Daoy (cell line): ENCODE measurements around the gene MT1H. TPM values are rescaled to one million over a fixed set of nuclear protein-coding genes. Genes with fewer than 3 reads are reported as not detected.
A peak's percentile ranks its signal among the peaks of the same experiment; 100 is the strongest.
"Not testable (repeated sequence)": the region's sequence is repeated elsewhere in the genome, so short reads cannot be mapped to it uniquely, and the experiment has no call there.

ENCODE experiments used
- DNase-seq: peaks from one replicate; pipeline ENCODE4 v3.0.0-alpha.2; 2015; ENCODE audit warnings: low read depth
- total RNA-seq: library from RNA; depleted of rRNA; stranded (reverse); fragments of >200 nt; shearing (Covaris generic); gene quantifications from 2 replicates; pipeline ENCODE4 v1.2.3, GENCODE V29; 2014

The MT1H gene
- total RNA-seq, 1 experiment from 2014 or later = not detected

DNA sequence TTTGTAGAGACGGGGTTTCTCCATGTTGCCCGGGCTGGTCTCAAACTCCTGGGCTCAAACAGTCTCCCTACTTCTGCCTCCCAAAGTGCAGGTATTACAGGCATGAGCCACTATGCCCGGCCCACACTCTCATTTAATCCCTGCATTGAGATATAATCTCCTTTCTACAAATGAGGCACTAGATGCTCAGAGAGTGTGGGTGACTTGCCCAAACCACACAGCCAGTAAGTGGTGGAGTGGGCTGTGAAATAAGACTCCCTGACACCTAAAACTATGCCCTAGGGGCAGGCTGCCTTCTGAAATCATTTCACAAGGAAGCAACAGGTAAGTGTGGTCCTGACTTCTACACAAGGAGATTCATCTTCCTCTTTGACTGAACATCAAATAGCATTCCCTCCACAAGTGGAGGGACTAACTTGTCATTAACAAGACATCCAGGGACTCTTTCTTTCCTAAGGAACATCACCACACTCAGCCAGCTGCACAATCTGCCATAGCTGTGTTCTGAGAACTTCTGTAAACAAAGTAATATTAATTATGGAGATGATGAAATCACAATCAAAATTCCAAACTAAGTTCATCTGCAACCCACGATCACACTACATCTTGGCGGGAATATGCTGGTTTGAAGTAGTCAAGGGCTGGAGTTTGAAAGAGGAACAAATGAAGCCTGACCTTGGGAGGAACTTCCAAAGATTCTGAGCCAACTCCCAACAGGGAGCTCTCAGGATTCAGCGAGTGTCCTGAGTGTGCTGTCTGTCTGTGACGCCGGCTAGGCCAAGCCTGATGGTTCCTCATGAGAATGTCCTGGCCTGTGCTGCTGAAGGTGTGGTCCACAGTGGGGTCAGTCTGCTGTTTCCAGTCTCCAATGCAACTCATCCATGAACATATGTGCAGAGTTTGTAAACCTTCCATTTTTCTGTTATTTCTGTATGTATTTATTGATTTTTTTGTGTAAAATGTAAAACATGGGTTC lies 4.0 kb upstream of the MT1H start:
- DNase-seq = not testable (repeated sequence)

DNA sequence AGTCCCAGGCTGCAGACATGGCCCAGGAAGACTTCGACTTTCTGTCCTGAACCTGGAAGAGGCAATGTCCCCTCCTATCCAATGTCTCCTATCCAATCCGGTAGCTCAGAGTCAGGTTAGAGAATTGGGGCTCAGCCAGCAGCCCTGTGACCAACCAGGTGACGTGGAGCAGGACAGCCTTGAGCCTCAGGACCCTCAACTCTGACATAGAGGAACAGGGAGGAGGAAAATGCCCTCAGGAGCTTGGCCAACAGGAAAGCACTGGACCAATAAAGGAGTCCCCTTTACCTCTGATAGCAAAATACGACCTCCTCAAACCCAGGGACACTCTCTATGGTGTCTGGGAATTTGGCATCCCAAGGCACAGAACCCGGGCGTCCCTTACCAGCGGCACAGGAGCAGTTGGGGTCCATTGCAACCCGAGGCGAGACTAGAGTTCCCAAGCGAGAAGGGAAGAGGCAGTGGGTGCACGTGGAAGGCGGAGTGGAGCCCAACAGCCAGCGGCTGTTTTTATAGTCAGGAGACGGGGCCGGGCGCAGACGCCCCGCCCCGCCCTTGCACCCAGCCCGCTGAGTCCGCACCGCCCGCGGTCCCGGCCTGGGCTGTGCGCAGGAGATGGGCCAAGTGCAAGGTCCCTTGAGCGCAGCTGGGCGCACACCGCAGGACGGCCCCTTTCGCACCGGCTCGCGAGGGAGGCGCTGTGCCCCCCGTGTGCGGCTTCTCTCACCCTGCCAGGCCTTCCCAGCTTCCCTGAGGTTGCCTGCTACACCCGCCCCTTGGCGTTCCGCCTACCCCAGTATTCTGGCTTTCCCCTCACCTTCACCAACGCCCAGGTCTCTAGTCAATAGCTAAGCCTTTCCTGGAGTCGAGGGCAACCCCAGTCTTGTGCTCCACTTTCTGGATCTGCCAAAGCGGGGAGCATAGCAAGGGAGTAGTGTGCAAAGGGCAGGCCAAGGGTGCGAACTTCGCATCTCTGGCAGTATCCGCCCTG lies 1.7 kb upstream of the MT1H start, which contains the start of gene MT1G:
Gene MT1G (minus strand): TSS at position 485 of the 991 bp plus-strand sequence. CDS start 72 bp downstream, at position 413.
- peak; percentile 48 for DNase-seq

DNA sequence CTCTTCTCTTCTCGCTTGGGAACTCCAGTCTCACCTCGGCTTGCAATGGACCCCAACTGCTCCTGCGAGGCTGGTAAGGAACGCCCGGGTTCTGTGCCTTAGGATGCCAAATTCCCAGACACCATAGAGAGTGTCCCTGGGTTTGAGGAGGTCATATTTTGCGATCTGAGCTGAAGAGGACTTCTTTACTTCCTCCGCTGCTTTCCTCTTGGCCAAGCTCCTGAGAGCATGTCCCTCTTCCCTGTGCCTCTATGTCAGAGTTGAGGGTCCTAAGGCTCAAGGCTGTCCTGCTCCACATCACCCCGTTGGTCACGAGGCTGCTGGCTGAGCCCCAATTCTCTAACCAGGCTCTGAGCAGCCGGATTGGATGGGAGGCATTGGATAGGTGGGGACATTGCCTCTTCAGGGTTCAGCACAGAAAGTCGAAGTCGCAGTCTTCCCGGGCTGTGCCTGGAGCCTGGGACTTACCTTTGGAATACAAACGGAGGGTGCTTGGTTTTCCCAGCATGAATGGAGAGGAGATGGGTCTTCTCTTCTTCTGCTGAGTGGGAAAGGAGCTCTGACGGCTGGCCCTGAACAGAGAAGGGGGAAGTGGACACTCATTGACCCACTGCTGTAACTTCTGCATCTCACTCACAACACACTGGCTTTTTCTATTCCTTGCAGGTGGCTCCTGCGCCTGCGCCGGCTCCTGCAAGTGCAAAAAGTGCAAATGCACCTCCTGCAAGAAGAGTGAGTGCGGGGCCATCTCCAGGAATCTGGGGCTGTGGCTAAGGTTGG lies 416 bp downstream of the MT1H start:
- no peak for DNase-seq

DNA sequence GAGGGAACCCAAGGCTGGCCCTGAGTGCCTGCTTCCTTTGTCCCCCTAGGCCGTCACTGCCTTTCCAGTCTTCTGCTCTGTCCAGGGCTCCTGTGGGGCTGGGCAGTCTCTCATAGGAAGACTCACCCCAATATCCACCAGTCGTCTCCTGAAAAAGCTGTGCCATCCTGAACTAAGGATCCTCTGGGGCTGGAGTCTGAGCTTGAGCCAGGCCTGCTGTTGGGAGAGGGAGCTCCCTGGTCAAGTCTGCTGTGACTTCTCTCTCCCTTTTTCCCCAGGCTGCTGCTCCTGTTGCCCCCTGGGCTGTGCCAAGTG lies 963 bp downstream of the MT1H start:
- no peak for DNase-seq

DNA sequence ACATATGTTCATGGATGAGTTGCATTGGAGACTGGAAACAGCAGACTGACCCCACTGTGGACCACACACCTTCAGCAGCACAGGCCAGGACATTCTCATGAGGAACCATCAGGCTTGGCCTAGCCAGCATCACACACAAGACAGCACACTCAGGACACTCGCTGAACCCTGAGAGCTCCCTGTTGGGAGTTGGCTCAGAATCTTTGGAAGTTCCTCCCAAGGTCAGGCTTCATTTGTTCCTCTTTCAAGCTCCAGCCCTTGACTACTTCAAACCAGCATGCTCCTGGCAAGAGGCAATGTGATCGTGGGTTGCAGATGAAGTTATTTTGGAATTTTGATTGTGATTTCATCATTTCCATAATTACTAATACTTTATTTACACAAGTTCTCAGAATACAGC lies 2.1 kb downstream of the MT1H start:
- DNase-seq = not testable (repeated sequence)

DNA sequence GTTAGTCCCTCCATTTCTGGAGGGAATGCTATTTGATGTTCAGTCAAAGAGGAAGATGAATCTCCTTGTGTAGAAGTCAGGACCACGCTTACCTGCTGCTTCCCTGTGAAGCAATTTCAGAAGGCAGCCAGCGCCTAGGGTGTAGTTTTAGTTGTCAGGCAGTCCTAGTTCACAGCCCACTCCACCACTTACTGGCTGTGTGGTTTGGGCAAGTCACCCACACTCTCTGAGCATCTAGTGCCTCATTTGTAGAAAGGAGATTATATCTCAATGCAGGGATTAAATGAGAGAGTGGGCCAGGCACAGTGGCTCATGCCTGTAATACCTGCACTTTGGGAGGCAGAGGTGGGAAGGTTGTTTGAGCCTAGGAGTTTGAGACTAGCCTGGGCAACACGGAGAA lies 2.6 kb downstream of the MT1H start:
- DNase-seq = not testable (repeated sequence)

DNA sequence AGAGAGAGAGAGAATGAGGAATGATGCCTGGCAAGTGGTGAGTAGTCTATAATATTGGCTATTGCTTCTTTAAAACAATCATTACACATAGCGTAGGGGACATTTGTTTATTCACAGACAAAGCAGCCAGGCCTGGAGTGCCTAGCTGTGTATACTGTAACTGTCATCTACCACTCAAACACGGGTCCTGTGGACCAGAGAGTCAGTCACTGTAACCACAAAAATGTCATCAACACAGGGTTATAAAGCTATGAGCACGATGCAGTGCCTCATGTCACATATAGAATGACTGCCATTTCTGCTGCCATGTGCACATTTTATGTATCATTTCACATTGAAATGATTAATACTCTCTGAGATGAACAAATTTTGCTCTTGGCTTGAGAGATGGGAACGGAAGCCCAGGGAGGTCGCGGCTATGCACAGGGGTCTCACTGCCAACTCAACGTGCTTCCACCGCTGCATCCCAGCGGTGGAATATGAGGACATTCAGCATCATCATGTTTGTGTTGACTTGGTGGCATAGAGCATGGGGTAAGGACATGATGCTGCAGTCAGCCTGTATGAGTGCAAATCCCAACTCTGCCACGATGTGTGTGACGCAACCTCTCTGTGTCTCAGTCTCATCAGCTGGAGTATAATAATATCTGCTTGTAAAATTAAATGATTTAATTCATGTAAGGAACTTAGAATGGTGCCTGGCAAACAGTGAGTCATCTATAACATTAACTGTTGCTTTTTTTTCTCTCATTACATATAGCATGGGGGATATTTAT lies 3.3 kb downstream of the MT1H start:
- no peak for DNase-seq

DNA sequence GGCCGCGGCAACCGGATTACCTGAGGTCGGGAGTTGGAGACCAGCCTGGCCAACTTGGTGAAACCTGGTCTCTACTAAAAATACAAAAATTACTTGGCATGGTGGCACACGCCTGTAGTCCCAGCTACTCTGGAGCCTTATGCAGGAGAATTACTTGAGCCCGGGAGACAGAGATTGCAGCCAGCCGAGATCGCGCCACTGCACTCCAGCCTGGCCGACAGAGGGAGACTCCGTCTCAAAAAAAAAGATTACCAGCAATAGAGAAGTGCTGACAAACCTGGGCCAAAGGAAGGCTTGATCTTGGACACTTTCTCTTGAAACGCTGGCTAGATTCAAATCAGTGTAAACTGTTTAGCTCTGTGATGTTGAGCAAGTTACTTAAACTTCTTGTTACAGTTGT lies 4.3 kb downstream of the MT1H start:
- no peak for DNase-seq

DNA sequence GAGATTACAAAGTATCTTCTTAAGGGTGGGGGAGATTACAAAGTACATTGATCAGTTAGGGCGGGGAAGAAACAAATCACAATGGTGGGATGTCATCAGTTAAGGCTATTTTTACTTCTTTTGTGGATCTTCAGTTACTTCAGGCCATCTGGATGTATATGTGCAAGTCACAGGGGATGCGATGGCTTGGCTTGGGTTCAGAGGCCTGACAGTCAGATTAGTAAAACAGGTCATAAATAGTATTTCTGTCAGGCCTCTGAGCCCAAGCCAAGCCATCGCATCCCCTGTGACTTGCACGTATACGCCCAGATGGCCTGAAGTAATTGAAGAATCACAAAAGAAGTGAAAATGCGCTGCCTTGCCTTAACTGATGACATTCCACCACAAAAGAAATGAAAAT lies 5.0 kb downstream of the MT1H start:
- DNase-seq = not testable (repeated sequence)

DNA sequence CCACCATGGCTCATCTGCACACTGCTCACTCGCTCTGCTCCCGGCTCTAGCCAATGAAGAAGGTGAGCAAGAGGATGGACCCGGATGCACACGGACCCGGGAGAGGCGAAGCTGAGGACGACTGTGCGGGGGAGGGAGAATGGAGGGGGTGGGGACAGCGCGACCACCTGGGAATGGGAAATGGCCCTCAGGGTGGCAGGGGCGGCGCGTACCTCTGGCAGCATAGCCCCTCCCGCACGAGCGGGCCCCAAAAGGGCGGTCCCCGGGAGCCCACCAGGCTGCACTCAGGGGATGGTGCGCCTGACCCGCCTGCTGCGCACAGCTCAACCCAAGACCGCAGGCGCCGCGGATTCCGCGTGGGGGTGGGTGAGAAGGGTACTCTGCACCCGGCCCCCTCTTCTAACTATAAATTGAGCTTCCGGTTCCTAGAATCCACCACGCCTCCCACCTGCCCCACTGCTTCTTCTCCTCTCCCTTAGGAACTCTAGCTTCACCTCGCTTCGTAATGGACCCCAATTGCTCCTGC lies 6.1 kb downstream of the MT1H start:
- no peak for DNase-seq

DNA sequence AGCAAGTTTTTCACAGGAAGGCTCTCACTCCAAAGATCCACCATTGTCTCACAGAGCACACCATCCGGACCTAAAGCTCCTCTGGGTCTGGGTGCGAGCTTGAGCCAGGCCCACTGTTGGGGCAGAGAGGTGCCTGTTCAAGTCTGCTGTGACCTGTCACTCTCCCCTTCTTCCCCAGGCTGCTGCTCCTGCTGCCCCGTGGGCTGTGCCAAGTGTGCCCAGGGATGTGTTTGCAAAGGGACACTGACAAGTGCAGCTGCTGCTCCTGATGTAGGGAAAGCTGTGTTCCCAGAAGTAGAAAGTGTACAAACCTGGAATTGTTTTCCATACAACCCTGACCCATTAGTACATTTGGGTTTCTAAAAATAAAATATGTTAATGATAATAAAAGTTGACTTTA lies 7.9 kb downstream of the MT1H start:
- no peak for DNase-seq

DNA sequence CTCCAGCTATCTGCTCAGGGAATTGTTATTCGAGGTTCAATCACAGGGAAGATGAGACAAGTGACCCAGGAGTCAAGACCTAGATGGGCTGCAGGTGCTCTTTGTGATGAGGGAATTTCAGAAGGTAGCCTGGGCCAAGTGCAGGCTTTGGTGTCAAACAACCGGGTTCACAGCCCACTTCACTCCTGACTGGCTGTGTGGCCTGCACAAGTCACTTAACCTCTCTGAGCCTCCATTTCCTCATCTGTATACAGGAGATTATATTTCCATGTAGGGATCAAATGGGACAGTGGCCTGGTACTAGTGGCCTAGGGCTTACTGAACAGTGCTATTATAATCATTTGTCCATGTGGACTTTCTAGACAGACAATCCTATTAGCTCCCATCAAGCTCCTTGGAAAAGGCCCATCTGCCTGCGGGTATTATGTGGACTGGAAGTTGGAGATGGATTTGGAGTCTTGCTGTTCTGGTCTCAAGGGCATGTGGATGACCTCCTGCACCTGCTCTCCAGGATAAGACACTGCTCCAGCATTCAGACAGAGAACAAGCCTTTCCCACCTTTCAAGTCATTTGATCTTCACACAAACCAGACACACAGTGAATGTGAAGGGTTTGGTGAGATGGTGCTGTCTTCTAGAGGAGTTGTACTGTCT lies 9.6 kb downstream of the MT1H start:
- DNase-seq = no peak

DNA sequence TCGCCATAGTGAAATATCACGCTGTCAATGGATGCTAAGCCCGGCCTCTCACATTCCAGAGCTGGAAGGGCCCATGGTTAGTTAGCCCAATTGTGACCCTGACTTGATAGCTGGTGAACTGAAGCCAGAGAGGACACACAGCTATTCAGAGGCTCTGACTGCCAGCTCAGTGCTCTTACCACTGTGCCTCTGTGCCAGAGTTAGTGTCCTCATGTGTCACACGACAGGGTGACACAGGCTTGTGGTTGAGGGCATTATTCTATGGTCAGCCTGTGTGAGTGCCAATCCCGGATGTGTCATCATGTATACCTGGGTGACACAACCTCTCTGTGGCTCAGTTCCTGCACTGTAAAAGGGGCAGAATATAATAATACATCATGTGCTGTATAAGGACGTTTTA lies 10.2 kb downstream of the MT1H start:
- DNase-seq = peak; percentile 28

DNA sequence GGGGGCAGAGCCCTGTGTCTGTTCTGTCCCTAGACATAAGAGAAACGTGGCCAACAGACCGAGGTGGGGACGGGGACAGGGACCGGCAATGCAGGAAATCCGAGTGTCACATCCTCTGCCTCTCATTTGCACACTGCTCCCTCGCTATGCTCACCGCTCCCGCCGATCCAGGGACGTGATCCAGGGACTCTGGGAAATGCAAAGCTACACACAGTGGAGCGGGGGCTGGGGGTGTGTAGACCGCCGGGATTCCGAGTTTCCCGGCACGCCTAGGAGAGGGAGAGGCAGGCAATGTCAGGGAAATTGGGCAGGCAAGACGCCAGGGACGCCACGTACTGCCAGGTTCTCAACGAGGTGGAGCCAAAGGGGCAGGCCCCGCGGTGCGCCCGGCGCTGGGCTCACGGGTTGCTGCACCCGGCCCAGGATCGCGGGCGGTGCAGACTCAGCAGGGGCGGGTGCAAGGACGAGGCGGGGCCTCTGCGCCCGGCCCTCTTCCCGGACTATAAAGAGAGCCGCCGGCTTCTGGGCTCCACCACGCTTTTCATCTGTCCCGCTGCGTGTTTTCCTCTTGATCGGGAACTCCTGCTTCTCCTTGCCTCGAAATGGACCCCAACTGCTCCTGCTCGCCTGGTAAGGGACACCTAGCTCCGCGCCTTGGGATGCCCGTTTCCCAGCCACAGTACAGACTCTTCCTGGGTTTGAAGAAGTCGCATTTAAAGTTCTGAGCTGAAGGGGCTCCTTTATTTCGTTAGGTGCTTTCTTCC lies 12.5 kb downstream of the MT1H start, which contains the start of gene MT1X:
Gene MT1X (plus strand): TSS at position 532 of the 764 bp plus-strand sequence. CDS start 71 bp downstream, at position 603.
- DNase-seq = peak; percentile 91

DNA sequence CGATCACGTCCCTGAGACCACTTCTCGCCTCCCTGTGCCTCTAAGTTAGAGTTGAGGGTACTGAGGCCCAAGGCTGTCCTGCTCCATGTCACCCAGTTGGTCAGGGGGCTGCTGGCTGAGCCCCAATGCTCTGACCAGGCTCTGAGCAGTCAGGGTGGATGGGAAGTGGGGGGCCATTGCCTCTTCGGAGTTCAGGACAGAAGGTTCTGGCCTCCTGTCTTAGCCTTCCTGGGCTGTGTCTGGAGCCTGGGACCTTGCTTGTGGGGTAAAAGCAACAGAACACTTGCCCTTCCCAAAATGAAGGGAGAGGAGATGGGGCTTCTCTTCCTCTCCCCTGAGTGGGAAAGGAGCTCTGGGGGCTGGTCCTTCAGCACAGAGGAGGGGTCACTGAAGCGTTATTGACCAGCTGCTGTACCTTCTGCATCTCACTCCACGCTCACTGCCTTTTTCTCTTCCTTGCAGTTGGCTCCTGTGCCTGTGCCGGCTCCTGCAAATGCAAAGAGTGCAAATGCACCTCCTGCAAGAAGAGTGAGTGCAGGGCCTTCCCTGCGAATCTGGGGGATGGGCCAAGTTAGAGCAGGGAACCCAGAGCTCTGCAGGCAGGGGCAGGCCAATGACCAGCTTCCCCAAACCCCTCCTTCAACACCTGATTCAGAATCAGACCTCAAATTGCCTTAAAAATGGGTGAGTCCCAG lies 13.2 kb downstream of the MT1H start:
- DNase-seq = no peak

DNA sequence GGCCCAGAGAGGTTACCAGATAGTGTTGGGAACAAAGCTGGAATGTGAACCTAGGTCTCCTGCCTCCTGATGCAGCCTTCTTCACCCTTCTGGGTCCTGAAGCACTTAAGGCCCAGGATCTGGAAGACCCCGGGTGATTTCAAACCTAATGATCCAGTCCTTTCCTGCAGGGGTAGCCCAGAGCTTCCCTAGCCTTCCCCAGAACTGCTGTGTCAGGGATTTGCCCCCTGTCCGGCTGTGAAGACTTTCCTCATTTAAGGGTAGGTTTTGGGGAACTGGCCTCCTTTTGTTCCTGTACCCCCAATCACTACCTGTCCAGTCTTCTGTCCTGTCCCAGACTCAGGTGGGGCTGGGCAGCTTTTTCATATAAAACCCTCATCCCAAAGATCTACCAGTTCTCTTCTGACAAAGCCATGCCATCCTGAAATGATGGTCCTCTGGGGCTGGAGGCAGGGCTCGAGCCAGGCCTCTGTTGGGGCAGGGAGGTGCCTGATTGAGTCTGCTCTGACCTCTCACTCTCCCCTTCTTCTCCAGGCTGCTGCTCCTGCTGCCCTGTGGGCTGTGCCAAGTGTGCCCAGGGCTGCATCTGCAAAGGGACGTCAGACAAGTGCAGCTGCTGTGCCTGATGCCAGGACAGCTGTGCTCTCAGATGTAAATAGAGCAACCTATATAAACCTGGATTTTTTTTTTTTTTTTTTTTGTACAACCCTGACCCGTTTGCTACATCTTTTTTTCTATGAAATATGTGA lies 14.0 kb downstream of the MT1H start:
- no peak for DNase-seq

DNA sequence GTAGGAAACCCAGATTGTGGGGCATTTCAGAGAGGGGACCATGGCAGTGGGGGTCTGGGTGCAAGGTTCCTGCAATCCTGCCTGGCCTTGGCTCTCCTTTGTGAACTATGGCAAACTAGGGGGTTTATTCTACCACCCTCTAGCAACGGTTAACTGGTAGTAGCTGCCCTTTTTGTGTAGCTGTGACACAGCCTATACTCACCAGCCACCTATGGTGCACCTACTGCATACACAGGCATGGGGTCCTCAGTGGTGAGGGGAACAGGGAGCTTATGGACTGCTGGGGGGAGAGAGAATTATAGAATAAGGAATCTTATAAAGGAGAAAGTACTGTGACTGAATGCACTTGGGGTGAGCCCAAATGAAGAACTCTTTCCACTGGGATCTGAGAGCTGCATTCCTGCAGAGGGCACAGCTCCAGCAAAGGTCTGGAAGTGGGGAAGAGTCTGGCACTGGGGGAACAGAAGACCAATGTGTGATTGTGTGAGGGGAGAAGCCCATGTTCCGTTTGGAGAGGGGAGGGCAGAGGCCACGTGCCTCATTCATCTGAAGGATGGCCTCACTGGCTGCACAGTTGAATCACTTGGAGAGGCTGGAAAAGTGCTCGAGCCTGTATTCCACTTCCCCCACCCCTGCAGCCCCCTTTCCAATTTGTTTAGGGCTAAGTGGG lies 14.8 kb downstream of the MT1H start:
- no peak for DNase-seq
